Prostate gland (tissue), 2 donors: ENCODE data around the gene POLA1.

Experiments used
- CTCF ChIP-seq, 4 experiments: fragments of 200-600 bp in 2 of 4; fragments of 450-650 bp in 2 of 4; sonication (generic) in 2 of 4; IDR thresholded peaks; 1 replicate in 3 of 4; 2 replicates in 1 of 4; pipeline ENCODE4 v1.5.1; 2016 to 2019; ENCODE audit warnings: antibody characterized with exemption in 4 of 4, mild to moderate bottlenecking in 2 of 4, moderate library complexity in 2 of 4
- POLR2A ChIP-seq: fragments of 450-650 bp; IDR thresholded peaks from one replicate; pipeline ENCODE4 v1.6.1; 2016; ENCODE audit warnings: antibody characterized with exemption, mild to moderate bottlenecking

GRCh38 chrX:24702362-24703184 is 8.9 kb downstream of the POLA1 start:
- TF ChIP-seq POLR2A (no peak), CTCF (IDR thresholded peaks at IDR 0.05) (no peak)
